GM21576 (cell line): Measurements from ENCODE around the gene DGCR8.

ENCODE experiments used
- ATAC-seq: cut with Tn5 transposase; IDR thresholded peaks from one replicate; pipeline ENCODE4 v1.9.1; 2021; ENCODE audit warnings: mild to moderate bottlenecking, moderate library complexity; ENCODE audit not compliant: unreplicated experiment

Gene DGCR8

DNA sequence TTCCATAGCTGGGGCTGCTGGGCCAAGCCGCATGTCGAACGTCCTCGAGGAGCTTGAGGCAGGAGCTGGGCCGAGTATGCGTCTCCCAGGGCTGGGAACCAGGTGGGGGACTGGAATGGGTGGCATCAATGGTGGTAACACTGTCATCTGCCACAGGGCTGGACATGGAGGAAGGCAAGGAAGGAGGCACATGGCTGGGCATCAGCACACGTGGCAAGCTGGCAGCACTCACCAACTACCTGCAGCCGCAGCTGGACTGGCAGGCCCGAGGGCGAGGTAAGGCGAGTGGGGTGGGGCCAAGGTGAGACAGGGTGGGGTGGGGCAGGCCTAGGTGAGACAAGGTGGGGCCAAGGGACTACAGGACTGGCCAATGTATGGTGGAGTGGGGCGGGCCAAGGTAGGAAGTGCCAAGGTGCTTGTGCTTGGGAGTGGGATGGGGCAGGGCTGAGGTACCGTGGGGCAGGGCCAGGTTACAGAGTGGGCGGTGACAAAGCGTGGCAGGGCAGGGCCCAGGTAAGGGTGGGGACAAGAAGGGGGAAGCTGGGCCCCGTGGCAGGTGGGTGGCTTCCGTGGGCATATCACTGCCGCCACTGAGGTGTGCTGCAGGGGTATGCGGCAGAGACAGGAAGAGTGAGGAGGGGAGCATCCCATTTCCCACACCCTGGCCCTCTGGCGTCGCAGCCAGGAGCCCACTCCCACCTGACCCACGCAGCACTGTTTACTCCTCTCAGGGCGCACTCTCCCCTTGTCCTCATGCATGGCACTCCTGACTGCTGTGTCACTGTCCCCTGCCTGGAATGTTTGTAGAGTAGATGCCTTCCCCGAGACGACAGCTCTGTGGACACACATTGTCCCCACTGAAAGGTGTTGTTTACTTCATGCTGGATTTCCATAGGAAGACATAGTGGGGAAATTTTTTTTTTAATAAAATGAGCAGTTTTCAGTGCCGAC is 27.5 kb upstream of the DGCR8 start:
- no peak for ATAC-seq

DNA sequence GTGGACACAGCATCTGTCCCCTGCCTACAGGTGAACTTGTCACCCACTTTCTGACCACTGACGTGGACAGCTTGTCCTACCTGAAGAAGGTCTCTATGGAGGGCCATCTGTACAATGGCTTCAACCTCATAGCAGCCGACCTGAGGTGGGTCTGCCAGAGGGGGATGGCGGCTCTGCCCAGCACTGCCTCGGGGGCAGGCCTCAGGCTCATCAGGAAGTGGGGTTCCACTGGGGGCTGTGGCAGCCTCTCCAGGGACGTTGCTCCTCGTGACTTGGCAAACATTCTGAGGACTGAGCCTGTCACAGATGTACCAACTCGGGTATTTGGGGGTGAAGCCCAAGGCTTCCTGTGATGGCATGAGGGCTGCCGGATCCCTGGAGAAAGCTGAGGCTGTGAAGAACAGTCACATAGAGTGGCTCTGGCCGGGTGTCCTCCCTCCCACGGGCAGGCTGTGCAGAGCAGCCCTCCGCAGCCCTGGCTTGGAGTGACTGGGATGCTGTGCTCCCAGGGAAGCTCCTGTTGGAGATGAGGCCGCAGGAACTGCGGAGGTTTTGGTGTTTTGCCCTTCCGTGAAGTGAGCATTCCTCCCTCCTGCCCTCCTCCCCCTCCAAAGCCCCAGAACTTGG is 26.5 kb upstream of the DGCR8 start:
- no peak for ATAC-seq

DNA sequence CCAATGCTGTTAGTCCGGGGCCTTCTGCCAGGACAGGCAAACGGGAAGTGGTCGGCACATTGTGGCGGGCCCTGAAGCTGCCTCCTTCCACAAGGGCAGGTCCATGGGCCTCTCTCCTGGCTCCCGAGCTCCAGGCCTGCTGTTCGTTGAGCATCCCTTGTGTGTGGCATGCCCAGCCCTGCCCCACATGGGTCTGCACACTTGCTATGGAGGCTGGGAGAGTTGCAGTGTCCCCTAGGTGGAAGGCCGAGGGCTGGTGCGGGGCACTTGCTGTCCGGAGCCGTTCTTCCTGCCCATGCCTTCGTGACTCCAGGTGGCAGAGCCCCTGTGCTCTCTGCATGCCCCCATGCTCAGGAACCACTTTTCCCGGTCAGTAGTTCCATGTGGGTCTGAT is 26.0 kb upstream of the DGCR8 start:
- no peak for ATAC-seq

DNA sequence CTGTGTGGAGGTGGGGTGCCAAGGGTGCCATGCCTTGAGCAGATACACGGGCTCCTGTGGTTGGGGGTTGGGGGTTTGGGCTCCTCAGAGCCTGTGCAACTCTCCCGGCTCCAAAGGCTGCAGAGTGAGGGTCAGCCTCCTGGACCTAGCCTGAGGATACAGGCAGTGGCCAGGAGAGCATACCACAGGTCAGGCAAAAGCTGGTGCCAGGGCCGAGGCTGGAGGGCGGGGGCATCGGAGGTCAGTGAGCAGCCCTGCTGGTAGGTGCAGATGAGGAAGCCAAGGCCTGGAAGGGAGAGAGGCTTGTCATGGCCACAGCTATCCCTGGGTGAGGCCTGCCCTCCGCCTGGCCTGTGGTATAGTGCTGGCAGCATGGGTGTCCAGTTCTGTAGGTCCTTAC is 25.6 kb upstream of the DGCR8 start:
- no peak for ATAC-seq

DNA sequence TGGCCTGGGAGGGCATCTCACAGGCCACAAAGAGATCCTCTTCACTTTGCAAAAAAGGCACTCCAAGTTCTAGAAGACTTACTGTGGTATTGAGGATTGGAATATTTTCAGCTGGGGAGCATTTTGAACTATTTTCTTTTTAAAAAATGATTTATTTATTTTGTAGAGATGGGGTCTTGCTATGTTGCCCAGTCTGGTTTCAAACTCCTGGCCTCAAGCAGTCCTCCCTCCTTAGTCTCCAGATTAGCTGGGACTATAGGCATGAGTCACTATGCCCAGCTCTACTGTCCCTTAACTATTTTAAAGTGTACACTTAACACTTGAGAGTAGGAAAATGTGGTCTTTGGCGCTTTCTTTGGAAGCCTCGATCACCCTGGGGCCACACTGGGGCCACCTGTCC is 24.9 kb upstream of the DGCR8 start:
- ATAC-seq: no peak

DNA sequence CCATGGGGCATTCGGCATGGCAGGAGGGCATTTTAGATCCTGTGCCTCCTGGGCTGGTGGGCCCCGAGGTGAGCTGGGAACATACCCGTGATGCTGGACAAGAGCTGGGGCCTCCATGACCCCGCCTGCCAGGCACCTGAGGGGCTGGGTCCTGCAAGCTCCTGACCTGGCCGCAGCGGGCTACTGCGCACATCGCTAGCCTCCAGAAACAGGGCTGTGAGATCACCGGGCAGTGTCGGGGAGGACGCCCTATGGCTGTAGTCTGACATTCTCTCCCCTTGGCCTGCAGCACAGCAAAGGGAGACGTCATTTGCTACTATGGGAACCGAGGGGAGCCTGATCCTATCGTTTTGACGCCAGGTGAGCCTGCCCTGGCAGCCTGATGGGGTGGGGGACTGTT is 24.4 kb upstream of the DGCR8 start:
- ATAC-seq: no peak

DNA sequence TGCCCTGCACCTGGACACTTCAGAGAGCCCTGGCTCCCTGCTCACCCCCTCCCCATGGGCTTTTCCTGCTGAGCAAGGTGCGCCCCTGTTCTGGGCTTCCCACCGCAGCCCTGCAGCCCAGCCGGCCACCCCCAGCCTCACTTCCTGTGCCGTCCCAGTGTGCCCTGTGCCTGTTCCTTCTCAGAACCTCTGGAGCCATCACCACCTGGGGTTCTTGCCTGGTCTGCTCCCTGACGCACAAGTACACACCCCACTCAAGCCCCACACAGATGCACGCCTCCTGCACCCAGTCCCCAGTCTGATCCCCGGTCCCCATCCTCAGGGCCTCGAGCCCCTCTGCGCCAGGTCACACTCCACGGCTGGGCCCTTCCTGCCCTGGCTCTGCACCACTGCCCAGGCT is 23.9 kb upstream of the DGCR8 start:
- no peak for ATAC-seq

DNA sequence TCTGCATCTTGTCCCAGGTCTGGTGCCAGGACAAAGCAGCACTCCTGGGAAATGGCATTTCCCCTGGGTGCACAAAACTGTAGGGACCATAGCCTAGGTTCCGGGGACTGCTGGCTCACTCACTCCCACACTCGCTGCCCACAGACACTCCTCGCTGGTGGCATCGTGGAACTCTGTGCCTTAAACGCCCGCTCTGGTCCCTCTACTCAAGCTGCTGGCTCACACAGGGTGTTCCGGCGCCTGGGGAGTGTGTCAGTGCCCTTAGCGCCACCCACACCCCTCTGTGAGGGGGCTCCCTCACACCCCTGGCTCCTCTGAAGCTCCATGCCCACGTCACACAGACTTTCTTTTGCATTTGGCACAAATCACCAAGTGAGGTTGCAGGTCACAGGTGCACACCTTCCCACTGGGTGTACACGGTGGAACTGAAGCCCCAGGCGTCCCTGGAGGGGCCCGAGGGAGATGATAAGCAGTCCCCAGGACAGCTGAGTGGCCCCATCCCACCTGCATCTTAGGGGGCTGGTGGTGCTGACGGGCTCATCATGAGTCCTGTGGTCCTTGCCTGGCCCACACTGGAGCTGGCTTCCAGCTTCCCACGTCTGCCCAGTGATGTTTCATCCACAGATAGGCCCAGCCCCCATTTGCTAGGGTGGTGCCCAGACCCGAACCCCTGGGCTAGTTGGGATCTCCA is 23.2 kb upstream of the DGCR8 start:
- no peak for ATAC-seq

DNA sequence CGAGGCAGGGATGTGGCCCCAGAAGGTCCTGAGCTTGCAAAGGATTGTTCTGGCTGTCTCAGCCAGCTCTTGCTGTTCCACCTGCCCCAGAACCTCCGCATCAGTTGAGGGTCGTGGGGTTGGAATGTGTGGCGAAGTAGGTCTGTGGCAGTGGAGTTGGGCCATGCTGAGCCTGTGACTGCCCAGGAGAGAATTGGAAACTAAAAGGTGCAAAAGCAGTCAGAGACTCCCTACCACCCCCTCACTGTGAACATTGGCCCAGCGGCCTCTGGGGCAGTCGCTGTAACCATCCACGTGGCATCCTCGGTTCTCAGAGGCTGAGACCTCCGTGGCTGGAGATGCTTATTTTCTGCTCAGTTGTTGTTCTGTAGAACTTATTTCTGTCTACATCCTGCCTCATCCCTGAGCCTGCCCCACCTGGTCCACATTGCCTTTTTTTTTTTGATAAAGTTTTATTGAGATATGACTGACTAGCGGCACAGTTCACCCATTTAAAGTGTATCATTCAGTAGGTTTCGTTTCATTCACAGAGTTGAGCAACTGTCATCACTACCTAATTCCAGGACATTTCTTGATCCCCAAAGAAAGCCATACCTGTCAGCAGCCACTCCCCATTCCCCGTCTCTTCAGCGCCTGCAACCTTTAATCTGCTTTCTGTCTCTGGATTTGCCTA is 22.3 kb upstream of the DGCR8 start:
- no peak for ATAC-seq

DNA sequence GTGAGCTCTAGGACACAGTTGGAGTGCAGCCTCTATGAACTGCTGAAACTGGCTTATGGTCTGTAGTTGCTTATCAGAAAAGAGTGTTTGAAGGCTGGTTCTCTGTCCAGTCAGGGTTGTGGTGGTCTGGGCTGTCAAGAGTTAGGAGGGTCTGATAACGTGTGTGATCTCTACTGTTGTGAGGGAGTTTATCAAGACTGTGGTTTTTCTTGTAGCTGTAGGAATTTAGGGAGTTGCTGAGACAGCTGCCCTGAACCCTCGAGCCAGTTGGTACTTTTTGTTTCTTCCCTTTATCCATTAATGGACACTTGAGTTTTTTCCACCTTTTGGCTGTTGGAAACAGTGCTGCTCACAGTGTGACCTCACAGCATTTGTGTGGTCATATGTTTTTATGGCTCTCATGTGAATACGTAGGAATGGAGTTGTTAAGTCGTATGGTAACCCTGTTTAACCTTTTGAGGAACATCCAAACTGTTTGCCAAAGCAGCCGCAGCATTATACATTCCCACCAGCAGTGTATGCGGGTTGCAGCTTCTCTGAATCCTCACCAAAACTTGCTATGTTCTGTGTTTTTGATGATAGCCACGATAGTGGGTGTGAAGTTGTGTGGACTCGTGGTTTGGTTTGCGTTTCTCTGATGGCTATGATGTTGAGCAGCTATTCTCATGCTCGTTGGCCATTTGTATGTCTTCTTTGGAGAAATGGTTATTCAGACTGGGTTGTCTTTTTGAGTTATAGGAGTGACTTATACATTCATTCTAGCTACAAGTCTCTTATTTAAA is 20.9 kb upstream of the DGCR8 start:
- ATAC-seq: no peak

DNA sequence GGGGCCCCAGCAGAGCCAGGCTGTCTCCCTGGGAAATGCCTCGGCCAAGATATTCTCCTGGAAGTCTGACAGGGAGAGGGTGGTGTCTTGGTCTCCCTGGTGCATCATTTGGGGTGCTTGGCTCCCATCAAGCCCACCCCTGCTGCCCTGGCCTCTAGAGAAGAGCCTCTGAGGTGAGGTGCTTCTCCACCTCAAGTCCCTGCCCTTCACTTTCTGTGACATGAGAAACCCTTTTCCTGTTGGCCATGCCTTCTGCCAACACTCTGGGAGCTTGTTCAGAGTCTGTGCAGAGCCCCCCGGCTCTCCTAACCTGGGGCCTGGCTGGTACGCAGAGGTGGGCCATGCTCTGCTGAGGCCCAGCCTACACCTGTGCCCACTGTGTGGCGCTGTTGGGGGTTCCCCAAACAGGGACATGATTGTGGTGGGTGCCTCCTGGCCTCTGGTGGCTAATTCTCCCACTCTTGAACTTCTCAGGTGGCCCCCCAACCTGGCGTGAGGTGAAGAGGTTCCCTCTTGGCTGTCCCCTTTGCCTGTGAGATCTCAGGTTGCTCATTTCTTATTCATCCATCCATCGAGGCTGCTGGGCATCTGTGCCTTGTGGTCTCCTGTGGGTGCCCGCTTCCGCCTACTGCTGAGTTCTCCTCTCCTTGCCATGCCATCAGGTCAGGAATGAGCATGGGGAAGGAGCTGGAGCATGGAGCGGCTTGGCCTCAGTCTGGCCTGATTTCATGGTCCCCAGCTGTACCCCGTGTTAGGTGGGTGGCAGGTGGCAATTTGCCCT is 19.2 kb upstream of the DGCR8 start:
- ATAC-seq: no peak

DNA sequence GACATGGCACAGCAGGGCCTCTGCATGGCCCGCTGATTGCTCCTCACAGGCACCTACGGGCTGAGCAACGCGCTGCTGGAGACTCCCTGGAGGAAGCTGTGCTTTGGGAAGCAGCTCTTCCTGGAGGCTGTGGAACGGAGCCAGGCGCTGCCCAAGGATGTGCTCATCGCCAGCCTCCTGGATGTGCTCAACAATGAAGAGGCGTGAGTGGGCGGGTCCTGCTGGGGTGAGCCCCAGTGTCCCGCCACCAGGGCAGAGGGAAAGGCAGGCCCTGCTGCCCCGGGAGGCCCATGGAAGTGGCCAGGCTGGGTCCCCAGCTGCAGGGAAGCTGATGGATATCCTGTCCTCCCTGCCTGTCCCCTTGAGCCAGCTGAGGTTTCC is 18.6 kb upstream of the DGCR8 start:
- no peak for ATAC-seq

DNA sequence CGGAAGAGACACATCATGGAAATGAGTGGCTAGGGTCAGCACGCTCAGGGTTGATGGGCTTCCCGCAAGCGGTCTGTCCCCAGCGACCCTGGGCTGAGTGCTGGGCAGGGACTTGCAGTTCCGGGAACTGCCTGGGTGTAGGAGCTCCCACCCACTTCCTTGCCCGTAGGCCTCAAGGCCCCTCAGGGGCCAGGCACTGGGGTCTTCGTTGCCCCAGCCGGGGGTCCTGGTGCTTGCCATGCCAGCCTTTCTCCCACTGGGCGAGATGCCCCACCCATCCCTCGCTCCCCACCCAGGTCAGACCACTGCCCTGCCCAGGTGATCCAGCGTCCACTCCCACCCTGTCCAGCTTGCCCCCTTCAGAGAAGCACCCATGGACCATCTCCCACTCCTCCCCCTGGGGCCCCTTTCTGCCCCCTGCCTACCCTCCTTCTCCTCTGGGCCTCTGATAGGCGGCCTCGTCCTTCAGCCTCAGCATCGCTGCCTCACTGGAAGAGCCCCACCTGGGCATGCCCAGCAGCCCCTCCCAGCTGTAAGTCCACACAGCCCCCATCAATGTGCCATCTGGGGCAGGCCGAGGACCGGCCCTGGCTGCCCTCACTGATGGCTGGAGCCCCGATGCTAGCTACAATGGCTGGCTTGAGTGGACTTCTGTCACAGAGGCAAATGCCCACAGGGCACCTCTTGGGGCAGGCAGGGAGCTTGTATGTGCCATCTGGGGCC is 17.8 kb upstream of the DGCR8 start:
- no peak for ATAC-seq

DNA sequence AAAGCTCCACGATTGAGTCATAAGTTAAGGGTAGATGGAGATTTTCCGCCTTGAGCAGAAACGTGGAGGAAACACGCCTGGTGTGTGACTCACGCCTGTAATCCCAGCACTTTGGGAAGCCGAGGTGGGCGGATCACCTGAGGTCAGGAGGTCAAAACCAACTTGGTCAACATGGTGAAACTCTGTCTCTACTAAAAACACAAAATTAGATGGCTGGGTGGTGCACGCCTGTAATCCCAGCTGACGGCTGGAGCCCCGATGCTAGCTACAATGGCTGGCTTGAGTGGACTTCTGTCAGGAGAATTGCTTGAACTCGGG is 17.3 kb upstream of the DGCR8 start:
- no peak for ATAC-seq

DNA sequence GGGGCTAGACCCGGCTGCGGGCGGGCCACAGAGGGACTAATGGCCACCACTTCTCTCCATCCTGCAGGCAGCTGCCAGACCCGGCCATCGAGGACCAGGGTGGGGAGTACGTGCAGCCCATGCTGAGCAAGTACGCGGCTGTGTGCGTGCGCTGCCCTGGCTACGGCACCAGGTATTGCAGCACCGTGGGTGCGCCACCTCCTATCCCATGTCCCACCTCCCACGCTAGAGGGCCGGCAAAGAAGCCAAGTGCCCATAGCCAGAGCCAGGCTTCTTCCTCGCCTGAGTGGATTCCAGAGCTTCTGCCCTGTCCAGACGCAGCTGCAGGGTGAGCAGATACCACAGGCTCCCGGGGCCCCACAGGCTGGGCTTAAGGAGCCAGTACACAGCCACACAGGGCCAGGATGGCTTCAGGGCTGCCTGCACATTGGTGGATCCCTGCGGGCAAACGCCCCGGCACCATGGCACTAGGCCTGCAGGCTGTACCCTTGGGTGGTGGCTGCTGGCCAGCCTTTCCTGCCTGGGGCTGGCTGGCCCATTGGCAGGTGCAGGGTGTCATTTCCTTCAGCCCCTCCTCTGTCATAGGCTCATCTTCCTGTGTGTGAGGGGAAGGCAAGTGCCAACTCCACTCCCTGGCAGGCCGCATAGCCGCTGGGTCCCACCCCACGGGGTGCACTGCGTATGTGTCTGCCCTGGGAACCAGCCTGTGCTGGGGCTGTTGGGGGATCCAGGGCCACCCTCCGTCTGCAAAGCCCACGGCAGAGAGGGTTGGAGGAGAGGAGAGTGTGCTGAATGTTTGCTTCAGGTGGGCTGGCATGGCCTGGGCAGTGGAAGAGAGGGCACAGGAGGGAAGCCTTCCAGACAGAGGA is 16.5 kb upstream of the DGCR8 start:
- ATAC-seq: no peak

DNA sequence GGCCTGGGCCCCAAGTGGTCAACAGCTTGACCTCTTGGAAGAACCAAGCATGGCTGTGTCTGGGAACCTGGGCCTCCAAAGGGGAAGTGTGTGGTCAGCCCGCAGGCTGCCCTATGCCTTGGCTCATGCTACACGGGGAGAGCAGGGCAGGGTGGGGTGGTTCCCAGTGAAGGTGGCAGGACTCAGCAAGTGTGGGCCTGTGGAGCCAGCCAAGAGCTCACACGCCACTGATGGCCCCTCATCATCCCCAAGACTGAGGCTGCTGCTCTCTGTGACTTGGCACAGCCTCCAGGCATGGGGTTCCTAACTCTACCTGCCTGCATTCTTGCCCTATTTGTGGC is 15.9 kb upstream of the DGCR8 start:
- ATAC-seq: no peak

DNA sequence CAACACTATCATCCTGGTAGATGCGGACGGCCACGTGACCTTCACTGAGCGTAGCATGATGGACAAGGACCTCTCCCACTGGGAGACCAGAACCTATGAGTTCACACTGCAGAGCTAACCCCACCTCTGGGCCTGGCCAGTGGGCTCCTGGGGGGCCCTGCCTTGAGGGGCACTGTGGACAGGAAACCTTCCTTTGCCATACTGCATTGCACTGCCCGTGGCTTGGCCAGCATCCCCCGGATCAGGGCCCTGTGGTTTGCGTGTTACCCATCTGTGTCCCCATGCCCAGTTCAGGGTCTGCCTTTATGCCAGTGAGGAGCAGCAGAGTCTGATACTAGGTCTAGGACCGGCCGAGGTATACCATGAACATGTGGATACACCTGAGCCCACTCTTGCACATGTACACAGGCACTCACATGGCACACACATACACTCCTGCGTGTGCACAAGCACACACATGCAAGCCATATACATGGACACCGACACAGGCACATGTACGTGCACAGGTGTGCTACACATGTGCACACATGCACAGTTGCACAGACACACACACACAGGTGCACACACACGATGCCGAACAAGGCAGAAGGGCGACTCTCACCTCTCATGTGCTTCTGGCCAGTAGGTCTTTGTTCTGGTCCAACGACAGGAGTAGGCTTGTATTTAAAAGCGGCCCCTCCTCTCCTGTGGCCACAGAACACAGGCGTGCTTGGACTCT is 15.3 kb upstream of the DGCR8 start:
- ATAC-seq: no peak
